HL-60 (cell line): ENCODE data around the gene AQP3.

Experiments used
- CTCF ChIP-seq: IDR thresholded peaks from one replicate; pipeline ENCODE4 v1.5.1; 2011; ENCODE audit warnings: low read length, control low read depth, inconsistent platforms; ENCODE audit not compliant: insufficient read depth
- GABPA ChIP-seq: IDR thresholded peaks from 2 replicates; pipeline ENCODE4 v1.6.1; 2012; ENCODE audit warnings: low read depth
- POLR2AphosphoS5 ChIP-seq: IDR thresholded peaks from 2 replicates; pipeline ENCODE4 v1.6.1; 2012; ENCODE audit warnings: low read depth
- REST ChIP-seq: IDR thresholded peaks from 2 replicates; pipeline ENCODE4 v1.6.1; 2012; ENCODE audit warnings: low read depth; ENCODE audit not compliant: insufficient replicate concordance
- SPI1 ChIP-seq: IDR thresholded peaks from 2 replicates; pipeline ENCODE4 v1.6.1; 2012; ENCODE audit warnings: low read depth, mild to moderate bottlenecking, borderline replicate concordance

- TF ChIP-seq CTCF (no peak), POLR2AphosphoS5 (no peak), GABPA (no peak), REST (no peak), SPI1 (no peak)
These were observed 8.3 kb downstream of the AQP3 start for GRCh38 chr9:33438926-33439680.
